ENCODE measurements around the gene FLT1. TPM values are rescaled to one million over a fixed set of nuclear protein-coding genes. Genes with fewer than 3 reads are reported as not detected.

Gene FLT1
- total RNA-seq, 2 experiments from 2014 or later = 1.6 to 2.5 TPM

DNA sequence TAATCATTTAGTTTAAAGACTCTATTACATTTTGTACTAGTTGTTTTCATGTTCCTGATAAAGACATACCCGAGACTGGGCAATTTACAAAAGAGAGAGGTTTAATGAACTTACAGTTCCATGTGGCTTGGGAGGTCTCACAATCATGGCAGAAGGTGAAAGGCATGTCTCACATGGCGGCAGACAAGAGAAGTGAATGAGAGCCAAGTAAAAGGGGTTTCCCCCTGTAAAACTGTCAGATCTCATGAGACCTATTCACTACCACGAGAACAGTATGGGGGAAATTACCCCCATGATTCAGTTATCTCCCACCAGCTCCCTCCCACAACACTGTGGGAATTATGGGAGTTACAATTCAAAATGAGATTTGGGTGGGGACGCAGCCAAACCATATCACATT, 227.4 kb downstream of the FLT1 start:
- TF ChIP-seq, protein P1, sequence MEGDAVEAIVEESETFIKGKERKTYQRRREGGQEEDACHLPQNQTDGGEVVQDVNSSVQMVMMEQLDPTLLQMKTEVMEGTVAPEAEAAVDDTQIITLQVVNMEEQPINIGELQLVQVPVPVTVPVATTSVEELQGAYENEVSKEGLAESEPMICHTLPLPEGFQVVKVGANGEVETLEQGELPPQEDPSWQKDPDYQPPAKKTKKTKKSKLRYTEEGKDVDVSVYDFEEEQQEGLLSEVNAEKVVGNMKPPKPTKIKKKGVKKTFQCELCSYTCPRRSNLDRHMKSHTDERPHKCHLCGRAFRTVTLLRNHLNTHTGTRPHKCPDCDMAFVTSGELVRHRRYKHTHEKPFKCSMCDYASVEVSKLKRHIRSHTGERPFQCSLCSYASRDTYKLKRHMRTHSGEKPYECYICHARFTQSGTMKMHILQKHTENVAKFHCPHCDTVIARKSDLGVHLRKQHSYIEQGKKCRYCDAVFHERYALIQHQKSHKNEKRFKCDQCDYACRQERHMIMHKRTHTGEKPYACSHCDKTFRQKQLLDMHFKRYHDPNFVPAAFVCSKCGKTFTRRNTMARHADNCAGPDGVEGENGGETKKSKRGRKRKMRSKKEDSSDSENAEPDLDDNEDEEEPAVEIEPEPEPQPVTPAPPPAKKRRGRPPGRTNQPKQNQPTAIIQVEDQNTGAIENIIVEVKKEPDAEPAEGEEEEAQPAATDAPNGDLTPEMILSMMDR (conservative IDR thresholded peaks at IDR 0.05; ENCODE audit: low read length) = no peak
- no peak for TF ChIP-seq EZH2phosphoT487 (IDR thresholded peaks at IDR 0.05; ENCODE audit: borderline replicate concordance, low read depth, low read length)
- Histone ChIP-seq H2AFZ (ENCODE audit: low read length) (no peak overlapping the region), H3K36me3 (ENCODE audit: insufficient read depth, low read length) (peaks cover 84% of the 10 kb centered on the region), H3K9me3 (ENCODE audit: low read length) (peaks cover 17% of the 10 kb centered on the region), H3K27ac (ENCODE audit: low read depth, low read length, poor library complexity, severe bottlenecking) (peak overlapping the region; percentile 92), H4K20me1 (ENCODE audit: insufficient read depth, low read length) (no peaks in the 10 kb centered on the region), H3K79me2 (ENCODE audit: insufficient read depth, low read depth, low read length) (no peaks in the 10 kb centered on the region; the same call in 1 of the 2 replicates), H3K9me2 (ENCODE audit: insufficient read depth, low read length) (no peaks in the 10 kb centered on the region), H3K4me1 (ENCODE audit: insufficient read depth, low read length, poor library complexity, severe bottlenecking) (peaks cover 41% of the 10 kb centered on the region), H3K4me2 (ENCODE audit: low read length) (no peak overlapping the region), H3K4me3 (ENCODE audit: low read depth, low read length, poor library complexity, severe bottlenecking) (no peak overlapping the region)
- BruUV-seq (replicated peaks) = no TSS peak
- CTCF ChIA-PET (ENCODE audit: unreplicated experiment) = no interaction called here
- POLR2A ChIA-PET = no interaction called here
- DNase-seq (ENCODE audit: low spot score) = no peak
- intact Hi-C loops (cut with micrococcal nuclease; ENCODE audit: unreplicated experiment) = loop anchor here (5.0 kb wide), 1 partner anchor 165 kb away; no protein-coding TSS in a partner anchor

DNA sequence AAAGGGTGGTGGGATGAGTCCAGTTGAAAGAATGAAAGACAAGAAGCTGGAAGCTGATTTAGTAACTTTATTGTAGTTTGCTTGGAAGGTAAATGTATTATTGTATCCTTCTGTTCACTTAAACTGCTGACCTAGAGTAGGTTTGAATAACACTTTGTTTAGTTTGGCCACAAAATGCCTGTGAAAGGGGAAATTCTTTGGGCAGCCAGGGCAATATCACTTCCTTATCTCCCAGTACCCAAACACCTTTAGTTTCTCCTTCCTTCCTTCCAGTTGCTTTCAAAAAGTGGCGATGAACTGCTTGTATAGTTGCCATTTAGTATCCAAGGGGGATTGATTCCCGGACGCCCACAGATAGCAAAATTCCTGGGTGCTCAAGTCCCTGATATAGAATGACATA, 236.5 kb downstream of the FLT1 start:
- H3K4me2 ChIP-seq (ENCODE audit: low read length) = no peak overlapping the region
- ChIA-PET CTCF (ENCODE audit: unreplicated experiment) (no interaction called here), POLR2A (interaction anchor here (0.6 kb wide), 1 partner anchor 796 kb away, joined by 4 read pairs; no protein-coding TSS in a partner anchor)
- H2AFZ ChIP-seq (ENCODE audit: low read length) = no peak overlapping the region
- no TSS peak for BruUV-seq (replicated peaks)
- no peaks in the 10 kb centered on the region for H4K20me1 ChIP-seq (ENCODE audit: insufficient read depth, low read length)
- intact Hi-C loops (cut with micrococcal nuclease; ENCODE audit: unreplicated experiment) = no loop called here
- no peaks in the 10 kb centered on the region; the same call in 1 of the 2 replicates for H3K79me2 ChIP-seq (ENCODE audit: insufficient read depth, low read depth, low read length)
- TF ChIP-seq, protein P1 (conservative IDR thresholded peaks at IDR 0.05; ENCODE audit: low read length) = no peak
- no peak for TF ChIP-seq EZH2phosphoT487 (IDR thresholded peaks at IDR 0.05; ENCODE audit: borderline replicate concordance, low read depth, low read length)
- no peaks in the 10 kb centered on the region for H3K9me3 ChIP-seq (ENCODE audit: low read length)
- peaks cover 83% of the 10 kb centered on the region for H3K36me3 ChIP-seq (ENCODE audit: insufficient read depth, low read length)
- no peak overlapping the region for H3K4me3 ChIP-seq (ENCODE audit: low read depth, low read length, poor library complexity, severe bottlenecking)
- H3K27ac ChIP-seq (ENCODE audit: low read depth, low read length, poor library complexity, severe bottlenecking) = no peak overlapping the region
- no peak for DNase-seq (ENCODE audit: low spot score)
- no peaks in the 10 kb centered on the region for H3K4me1 ChIP-seq (ENCODE audit: insufficient read depth, low read length, poor library complexity, severe bottlenecking)
- no peaks in the 10 kb centered on the region for H3K9me2 ChIP-seq (ENCODE audit: insufficient read depth, low read length)

DNA sequence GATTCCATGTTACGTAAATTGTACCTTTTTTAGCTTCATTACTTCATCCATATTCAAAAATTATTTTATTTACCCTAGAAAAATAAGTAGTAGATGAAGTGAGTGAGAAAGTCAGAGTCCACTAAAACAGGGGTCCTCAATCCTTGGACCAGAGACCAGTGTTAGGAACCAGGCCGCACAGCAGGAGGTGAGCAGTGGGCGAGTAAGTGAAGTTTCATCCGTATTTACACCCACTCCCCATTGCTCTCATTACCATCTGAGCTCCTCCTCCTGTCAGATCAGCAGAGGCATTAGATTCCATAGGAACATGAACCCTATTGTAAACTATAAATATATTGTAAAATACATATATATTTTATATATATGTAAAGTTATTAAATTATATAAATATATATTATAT, 237.6 kb downstream of the FLT1 start:
- ChIA-PET POLR2A (interaction anchor here (0.6 kb wide), 1 partner anchor 869 kb away, joined by 3 read pairs; no protein-coding TSS in a partner anchor), CTCF (ENCODE audit: unreplicated experiment) (no interaction called here)
- H3K36me3 ChIP-seq (ENCODE audit: insufficient read depth, low read length) = peaks cover 72% of the 10 kb centered on the region
- H2AFZ ChIP-seq (ENCODE audit: low read length) = no peak overlapping the region
- no peaks in the 10 kb centered on the region for H3K9me2 ChIP-seq (ENCODE audit: insufficient read depth, low read length)
- no peaks in the 10 kb centered on the region; the same call in 1 of the 2 replicates for H3K79me2 ChIP-seq (ENCODE audit: insufficient read depth, low read depth, low read length)
- no peaks in the 10 kb centered on the region for H3K9me3 ChIP-seq (ENCODE audit: low read length)
- no peaks in the 10 kb centered on the region for H3K4me1 ChIP-seq (ENCODE audit: insufficient read depth, low read length, poor library complexity, severe bottlenecking)
- no TSS peak for BruUV-seq (replicated peaks)
- no peak for TF ChIP-seq EZH2phosphoT487 (IDR thresholded peaks at IDR 0.05; ENCODE audit: borderline replicate concordance, low read depth, low read length)
- TF ChIP-seq, protein P1 (conservative IDR thresholded peaks at IDR 0.05; ENCODE audit: low read length) = no peak
- intact Hi-C loops (cut with micrococcal nuclease; ENCODE audit: unreplicated experiment) = no loop called here
- no peaks in the 10 kb centered on the region for H4K20me1 ChIP-seq (ENCODE audit: insufficient read depth, low read length)
- H3K4me3 ChIP-seq (ENCODE audit: low read depth, low read length, poor library complexity, severe bottlenecking) = no peak overlapping the region
- H3K4me2 ChIP-seq (ENCODE audit: low read length) = no peak overlapping the region
- H3K27ac ChIP-seq (ENCODE audit: low read depth, low read length, poor library complexity, severe bottlenecking) = no peak overlapping the region
- DNase-seq (ENCODE audit: low spot score) = no peak

All from OCI-LY7 (cell line).